T-helper 1 cell (primary cell): ENCODE measurements around the gene MAD1L1.

Source experiments
- DNase-seq, 5 donors: peaks; one replicate each; pipeline ENCODE4 v3.0.0-alpha.2; 2012 to 2020

The MAD1L1 gene

DNA sequence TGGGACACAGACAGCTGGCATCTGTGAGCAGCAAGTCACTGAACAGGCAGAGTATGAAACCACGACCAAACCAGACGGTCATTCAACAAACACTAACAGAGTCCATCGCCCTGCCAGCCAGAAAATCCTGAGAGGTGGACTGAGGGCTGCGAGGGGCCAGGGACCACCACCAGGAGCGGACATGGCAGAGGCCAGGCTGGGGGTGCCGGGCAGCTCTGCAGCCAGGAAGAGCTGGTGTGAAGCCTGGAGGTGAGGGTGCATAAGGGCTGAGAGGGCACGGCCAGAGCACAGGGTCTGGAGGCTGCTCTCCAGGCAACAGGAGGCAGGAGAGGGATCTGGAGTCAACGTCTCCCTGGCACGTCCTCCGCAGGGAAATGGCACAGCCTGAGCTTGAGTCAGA, 15.5 kb downstream of the MAD1L1 start:
- no peak for DNase-seq

DNA sequence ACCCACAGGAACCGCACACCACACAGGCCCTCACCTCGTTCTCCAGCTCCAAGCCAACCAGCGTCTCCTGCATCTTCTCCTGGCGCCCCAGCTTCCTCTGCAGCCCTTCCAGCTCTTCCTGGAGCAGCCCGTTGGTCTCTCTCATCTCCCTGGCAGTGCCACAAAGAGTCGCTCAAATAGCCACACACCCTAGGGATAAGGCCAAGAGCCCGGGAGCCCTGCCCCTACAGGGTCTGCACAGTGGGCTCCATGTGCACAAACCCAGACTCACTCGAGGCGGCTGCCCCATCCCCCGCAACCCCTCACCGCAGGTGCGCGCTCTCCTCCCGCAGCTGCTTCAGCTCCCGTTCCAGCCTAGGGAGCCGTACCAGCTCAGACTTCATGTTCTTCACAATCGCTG, 16.9 kb downstream of the MAD1L1 start:
- DNase-seq, result no peak

DNA sequence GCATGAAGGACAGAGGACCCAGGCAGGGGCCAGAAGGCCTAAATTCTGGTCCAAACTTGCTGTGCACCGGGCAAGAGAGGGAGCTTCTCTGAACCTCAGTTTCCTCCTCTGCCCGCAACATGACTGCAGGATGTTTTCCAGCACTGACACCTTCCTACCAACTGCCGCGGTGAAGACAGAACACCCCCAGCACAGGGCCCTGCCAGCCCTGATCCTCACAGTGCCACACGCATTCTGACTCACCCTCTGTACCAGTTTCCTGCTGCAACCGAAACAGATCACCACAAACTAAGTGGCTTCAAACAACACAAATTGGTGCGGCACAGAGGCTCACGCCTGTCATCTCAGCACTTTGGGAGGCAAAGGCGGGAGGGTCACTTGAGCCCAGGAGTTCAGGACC, 18.1 kb downstream of the MAD1L1 start:
- DNase-seq, result peak in 1 of 5 donors; percentile 91

DNA sequence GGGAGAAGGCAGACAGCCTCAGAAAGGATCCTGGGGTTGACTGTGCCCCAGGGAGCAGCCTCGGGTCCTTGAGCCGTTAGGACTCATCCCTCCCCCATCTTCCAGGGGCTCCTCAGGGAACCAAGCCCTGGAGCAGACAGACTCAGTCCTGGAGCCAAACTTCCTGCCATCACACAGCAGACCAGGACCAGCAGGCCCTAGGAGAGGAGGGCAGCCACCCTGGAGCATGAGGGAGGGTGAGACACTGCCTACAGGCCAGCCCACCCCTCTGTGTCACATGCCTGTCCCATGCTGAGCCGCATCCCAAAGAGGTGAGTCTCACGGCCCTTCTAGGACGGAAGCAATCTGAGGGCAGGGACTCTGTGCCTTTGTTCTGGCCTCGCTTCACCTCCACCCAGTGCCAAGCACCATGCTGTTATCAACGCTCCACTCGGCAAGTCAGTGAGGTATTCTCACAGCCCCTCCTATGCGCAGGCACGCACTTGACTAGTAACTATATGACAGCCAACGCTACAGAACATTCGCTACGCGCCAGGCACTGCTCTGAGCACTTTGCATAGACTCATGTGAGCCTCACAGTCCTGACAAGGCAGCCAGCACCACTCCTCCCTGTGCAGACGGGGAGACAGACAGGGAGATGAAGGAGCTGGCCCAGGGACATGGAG, 19.1 kb downstream of the MAD1L1 start:
- no peak for DNase-seq

DNA sequence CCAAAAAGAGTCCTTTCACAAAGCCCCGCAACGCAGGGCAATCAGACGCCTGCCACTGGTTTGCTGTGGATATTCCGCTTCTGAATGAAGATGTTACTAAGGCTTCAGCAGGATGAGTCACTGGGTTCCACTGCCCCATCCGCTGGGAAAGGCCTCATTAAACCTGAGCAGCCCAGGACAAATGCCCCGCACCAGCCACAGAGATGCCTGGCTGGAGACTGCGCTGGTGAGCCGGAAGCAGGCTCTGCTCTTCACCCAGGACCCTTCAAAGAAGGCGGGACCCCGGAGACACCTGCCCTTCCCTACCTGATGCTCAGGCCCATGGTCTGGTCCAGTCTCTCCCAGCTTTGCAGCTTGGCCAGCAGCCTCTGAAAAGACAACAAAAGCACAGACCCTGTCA, 19.8 kb downstream of the MAD1L1 start:
- DNase-seq, result no peak

DNA sequence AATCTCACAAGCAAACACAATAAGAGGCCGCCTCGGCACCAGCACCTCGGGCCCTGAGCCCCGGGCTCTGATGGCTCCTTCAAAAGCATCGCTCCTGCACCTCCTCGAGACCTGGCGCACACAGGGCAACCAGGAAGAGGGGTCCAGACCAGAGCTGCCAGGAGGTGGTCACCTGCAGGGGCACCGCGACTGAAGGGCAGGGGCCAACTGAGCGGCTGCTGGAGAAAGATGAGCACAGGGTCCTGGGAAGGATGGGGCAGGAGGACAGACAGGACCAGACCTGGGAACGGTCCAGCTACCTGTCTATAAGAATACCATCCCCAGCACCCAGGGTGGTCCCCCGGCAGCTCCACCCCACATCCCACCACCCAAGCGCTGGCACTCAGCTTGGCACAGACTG, 20.8 kb downstream of the MAD1L1 start:
- no peak for DNase-seq

DNA sequence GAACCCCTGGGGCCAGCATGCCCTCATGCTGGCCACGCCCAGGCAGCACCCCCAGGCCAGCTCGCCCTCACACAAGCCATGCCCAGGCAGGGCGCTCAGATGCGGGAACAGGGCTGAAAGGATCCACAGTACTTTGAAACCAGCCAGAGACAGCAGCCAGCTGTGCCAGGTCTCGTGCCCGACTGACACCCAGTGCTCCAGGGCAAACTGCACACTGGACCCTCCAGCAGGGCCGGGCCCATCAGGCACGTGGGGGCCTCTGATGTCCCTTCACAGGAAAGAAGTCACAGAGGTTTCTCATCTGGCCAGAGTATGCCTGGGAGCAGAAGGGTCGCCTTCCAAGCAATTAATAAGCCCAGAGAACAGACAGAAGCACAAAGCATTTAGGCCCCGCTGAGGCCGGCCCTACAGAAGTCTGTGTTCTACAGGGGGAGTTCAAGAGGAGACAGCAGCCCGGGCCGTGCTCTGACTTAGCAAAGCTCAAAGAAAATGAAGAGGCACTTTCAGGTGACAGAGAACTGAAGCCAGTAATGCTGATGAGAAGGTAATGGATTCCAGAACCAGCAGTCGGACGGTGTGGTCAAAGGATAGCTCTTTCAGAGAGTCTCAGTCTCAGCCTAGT, 21.4 kb downstream of the MAD1L1 start:
- DNase-seq, result no peak

DNA sequence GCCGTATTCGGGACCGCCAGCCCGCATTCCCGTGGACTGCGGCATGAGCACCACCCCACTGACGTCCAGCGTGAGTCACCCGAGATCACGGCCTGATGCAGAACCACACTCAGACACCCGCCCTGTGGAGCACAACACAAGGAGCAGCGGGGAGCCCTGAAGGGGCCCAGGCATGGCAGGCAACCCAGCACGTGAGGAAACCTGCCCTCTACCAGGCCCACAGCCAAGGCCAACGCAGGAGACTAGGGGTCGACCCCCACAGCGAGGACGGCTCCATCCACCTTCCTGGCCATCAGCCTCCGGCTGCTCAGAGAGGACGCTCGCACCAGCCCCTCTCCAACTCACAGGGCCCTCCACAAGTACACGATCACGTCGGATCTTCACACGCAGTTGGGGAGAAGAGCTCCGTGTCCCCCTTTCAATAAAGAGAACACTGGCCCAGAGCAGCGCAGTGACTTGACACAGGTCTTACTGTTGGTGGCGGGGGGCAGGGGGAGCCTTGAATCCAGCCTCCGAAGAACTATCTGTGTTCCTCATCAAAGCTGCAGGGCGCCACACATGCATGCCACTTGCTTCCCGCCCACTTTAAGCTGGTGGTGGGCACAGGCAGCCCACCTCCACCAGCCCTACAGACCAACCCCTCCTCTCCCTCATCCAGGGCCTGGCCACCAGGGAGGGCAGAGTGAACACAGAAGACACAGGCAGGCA, 22.0 kb downstream of the MAD1L1 start:
- DNase-seq, result no peak

DNA sequence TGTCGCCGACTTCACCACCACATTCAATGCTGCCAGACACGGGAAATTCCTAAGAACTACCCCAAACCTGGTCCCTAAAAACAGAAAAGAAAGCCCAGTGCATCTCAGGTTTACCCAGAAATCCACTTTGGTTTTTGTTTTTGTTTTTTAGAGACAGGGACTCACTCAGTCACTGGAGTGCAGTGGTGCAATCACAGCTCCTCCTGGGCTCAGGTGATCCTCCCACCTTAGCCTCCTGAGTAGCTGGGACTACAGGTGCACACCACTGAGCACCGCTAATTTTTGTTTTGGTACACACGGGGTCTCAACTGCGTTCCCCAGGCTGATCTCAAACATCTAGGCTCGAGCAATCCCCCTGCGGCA, 22.8 kb downstream of the MAD1L1 start:
- DNase-seq, result no peak

DNA sequence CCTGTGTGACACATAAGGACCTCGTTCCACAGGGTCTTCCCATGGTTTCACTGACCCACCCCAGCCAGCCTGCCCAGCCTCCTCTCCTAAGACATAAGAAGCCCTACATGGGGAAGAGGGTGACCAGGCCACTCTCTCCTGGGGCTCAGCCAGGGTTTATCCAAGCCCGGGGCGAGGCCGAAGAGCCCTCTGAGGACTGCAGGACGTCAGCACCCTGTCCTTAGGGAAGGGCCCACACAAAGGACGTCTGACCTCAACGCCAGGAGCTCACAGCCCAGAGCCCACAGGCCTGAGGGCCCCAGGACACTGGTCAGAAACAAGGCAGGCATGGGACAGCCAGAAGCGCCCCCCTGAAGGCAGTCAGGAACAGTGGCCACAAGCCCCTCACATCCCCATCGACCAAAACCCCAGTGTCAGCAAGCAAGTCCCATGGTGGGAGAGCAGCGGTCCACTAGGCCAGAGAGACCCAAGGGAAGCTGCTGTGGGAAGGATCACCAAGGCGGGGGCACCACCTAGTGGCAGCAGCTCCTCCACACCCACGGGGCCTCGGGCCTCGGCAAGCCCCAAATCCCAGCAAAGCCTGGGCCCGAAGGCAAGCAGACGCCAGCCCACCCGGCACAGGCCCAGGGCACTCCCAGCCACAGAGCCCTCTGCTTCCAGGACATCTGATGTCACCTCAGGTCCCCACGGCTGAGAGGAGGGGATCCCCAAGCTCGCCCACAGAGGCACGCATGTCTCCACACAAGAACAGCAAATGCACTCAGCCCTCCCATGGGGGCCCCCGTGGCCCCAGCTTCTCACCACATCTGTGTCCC, 23.4 kb downstream of the MAD1L1 start:
- DNase-seq, result peak in 3 of 5 donors; percentile 24 to 35 (median 28)

DNA sequence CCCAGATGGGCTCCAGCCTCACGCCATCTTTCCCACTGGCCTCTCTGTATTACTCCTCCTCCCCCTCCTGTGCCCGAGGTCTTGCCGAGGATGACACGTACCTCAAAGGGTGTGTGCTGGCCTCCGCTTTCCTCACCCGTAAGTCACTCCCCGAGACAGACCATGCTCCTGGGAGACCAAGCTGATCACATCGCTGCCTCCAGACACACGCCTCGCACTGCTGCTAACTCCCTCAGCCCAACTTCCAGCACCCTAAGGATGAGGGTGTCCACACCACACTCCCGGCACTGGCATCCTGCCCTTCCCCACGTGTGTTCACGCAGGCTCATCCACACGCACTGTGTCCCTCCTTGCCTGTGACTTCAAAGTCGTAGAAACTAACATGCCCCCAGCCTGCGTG, 24.0 kb downstream of the MAD1L1 start:
- no peak for DNase-seq

DNA sequence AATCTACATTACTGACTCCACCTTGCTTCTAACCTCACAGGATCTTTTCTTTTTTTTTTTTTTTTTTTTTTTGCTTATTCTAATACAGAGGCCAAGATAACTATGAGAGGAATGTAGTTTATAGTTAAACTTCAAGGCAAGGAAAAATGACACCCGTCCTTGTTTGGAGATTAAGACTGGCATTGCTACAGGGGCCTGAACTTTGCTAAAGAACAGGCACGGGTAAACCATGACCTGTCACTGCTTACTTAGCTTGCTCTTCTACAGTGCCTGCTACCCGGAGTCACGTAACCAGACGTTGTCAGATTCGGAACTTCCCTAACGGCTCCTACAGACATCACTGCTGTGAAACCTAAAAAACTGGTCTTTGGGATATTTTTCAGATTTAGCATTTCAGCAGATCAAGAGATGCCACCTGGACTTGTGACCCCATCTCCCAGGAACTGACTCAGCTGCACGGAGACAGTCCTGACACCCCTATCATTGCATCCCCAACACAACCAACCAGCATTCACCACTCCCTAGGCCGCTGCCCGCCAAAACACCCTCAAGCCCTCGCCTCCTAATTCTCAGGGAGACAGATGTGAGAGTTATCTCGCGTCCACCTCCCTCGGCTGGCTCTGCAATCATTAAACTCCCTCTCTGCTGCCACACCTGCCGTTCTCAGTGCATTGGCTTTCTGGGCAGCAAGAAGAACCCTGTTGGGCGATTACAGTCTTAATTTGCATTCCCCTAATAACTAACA, 27.5 kb downstream of the MAD1L1 start:
- no peak for DNase-seq

DNA sequence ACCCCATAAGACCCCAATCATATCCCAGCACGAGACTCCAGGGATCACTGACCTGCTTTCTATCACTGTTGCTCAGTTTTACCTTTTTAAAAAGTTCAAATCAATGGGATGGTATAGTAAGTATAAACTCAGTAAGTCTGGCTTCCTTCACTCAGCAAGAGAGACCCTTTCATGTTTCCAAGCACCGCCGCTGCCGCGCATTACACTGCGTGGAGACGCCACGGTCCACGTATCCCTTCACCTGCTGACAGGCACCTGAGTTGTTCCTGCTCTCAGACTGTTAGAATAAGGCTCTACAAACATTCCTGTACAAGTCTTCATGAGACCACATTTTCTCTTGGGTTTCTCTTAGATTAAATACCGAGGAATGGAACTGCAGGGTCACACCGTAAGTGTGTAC, 28.3 kb downstream of the MAD1L1 start:
- DNase-seq, result no peak

DNA sequence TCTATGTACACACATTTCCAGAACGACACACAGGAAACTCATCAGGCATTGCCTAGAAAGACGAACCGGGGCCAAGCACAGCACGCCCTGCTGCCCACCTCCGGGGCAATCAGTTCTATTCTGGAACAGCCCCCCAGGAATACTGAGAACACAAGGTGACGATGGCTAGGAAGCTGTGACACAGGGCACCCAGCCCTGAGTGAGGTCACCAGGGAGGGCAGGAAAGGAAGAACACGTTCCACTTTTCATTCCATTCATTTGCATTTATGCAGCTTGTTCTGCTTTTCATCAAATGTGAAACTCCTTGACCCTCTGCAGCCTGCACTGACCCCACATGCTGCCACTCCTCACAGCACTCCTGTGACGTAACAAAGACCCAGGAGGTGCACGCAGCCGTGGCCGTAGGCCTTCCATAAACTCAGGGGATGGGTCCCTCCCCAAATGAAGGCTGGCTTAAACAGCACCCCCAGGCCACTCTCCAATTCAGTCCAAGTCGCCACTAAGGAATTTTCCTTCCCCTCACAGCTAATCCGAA, 28.9 kb downstream of the MAD1L1 start:
- DNase-seq, result no peak

DNA sequence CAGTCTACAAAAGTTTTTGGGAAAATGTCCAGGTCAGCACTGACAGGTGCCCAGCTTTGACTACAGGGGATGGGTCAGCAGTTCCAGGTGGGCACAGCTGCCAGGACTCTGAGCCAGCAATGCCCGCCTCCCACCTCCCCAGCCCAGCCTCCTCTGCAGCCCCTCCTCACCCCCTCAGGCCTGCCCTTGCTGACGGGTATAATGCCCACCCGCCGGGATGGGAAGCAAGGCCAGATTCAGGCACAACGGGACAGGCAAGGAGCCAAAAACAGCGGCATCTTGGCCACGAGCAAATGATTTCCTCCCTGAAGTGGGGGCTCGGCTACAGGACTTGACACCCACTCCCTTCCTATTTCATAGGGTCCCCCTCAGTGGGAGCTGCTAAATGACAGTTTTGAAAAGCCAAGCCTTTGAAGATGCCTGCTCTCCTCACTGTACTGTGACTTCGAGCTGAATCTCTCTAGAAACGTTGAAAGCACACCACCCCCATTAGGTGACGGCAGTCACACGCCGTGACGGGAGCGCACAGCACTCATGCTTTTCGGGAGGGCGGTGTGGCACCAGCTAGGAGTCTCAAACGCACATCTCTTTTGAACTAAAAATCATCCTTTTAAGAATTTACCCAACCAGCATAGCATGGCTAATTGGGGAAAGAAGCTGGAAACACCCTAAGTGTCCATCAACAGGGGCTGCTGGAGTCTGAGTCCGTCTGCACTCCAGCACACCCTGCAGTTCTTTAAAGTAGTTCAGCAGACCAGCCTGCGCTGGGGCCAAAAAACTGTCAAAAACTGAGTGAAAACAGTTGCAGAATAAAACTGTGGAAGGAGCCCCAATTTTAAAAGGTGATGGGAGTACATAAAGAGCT, 29.6 kb downstream of the MAD1L1 start:
- DNase-seq, result no peak

DNA sequence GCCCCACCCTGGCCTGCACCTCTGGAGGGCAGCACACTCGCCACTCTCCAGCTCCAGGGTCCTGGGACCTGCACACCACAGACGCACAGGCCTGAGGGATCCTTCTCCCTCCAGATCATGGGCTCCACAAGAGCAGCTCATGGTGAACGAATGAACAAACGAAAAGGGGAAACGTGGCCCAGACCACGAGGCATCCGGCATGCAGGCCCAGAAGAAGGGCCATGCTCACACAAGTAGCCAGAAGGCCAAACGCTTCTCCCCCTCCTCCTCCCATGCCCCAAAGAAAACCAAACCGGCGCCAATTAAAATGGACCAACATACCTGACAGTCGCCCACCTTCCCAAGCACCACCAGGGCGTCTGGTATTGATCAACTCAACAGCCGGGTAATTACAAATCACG, 30.4 kb downstream of the MAD1L1 start:
- no peak for DNase-seq

DNA sequence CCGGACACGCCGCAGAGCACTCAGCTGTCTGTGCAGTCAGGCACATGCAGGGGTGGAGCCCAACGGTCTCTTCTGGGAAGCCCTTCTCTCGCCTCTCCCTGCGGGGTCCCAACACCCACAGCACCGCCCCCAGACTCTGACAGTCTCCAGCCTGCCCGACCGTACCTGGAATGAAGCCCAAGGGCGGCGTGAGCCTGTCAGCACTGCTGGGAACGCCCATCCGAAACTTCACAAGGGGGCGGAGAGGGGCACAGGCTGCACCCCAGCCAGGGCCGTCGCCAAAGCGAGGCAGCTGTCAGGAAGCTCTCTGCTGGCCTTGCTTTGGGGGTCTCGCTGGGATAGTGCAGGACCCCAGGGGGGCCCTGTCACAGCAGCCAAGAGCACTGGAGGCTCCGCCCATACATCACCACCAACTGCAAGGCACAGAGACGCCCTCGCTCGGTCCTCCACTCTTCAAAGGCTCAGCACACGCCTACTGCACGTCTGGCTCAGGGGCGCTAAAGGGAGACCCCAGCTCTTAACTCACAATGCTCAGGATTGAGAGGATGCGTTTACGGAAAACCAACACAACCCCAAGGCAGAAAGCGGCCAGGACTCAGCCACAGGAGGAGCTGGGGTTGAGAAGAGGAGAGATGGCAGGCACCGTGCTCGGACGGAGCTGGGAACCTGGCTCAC, 30.9 kb downstream of the MAD1L1 start:
- DNase-seq, result no peak

DNA sequence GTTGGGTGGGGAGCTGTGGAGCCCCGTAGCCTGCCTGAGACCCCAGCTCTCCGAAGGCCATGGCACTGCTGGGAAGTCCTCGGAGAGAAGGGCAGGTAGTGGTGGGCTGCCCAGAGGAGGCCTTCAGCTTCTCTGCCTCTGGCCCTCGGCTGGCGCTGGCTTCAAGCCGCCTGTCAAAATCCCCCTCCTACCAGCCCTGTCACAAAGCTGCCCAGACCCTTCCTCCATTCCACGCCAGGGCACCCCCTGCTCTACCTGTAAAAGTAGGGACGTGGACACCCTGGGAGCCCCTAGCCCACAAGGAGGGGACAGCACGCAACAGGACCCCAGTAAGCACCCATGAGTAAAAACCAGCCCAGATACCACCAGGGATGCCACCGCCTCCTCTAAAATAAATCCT, 31.6 kb downstream of the MAD1L1 start:
- no peak for DNase-seq

DNA sequence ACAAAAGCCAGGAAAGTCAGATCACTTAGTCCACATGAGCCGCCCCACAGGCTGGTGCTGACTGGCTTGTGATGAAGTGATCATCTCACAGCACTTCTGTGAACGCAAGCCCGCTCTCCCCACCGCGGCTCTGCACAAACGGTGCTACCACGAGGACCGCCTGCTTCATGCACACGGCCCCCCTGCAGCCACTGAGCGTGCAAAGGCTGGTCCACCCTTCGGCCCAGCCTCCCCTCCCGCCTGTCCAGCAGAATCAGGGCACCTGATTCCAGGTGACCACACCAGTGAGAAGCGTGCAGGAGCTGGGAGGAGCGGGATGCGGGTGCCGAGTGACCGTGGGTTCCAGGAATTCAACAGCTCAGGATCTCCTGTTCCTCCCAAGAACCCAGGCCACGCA, 32.2 kb downstream of the MAD1L1 start:
- no peak for DNase-seq

DNA sequence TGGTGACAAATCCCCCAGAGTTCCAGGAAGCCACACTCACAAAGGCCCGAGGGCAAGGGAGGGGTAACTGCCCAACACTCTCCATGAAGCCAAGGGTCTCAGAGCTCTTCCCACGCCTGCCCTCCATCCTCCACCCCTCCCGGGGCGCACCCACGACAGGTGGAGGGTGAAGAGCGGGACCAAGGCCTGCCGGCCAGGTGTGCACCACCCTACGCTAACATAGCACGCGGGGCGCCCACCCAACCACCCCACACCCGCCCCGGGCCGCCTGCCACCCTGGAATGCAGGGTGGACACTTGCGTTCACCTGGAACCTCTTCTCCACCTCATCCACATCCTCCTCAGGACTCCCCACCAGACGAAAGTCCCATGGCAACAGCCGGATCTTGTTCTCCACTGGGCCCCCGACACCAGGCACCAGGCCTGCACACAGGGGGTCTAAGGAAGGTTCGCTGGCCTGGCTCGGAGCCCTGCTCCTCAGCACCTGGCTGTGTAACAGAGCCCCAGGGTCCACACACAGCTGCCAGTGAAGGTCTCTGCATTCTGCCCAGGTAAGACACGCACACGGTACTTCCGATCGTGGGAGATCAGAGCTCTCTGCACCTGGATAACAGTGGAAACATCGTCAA, 32.7 kb downstream of the MAD1L1 start:
- no peak for DNase-seq
